ENCODE results near the gene PLA1A.

PLA1A gene

GRCh38 chr3:119608405-119609000, 10.8 kb downstream of the PLA1A start:
- no peak for DNase-seq (ENCODE audit: low spot score)

GRCh38 chr3:119609301-119609700, 11.6 kb downstream of the PLA1A start:
- no peak for DNase-seq (ENCODE audit: low spot score)

GRCh38 chr3:119611664-119612063, 14.0 kb downstream of the PLA1A start:
- DNase-seq (ENCODE audit: low spot score), result no peak

GRCh38 chr3:119613201-119613600, 15.5 kb downstream of the PLA1A start:
- no peak for DNase-seq (ENCODE audit: low spot score)

- DNase-seq (ENCODE audit: low spot score), result no peak
Measured at GRCh38 chr3:119613872-119614271, 16.2 kb downstream of the PLA1A start.

GRCh38 chr3:119616056-119616455, 18.4 kb downstream of the PLA1A start:
- DNase-seq (ENCODE audit: low spot score), result no peak

GRCh38 chr3:119619094-119619493, 21.4 kb downstream of the PLA1A start:
- no peak for DNase-seq (ENCODE audit: low spot score)

- no peak for DNase-seq (ENCODE audit: low spot score)
Measured at GRCh38 chr3:119620899-119621298, 23.2 kb downstream of the PLA1A start.

- no peak for DNase-seq (ENCODE audit: low spot score)
Measured at GRCh38 chr3:119624002-119624720, 26.5 kb downstream of the PLA1A start.

GRCh38 chr3:119625451-119626153, 27.9 kb downstream of the PLA1A start:
- DNase-seq (ENCODE audit: low spot score), result no peak

GRCh38 chr3:119626196-119626595, 28.5 kb downstream of the PLA1A start:
- DNase-seq (ENCODE audit: low spot score), result no peak

GRCh38 chr3:119627461-119627860, 29.8 kb downstream of the PLA1A start:
- no peak for DNase-seq (ENCODE audit: low spot score)

- DNase-seq (ENCODE audit: low spot score), result no peak
Measured at GRCh38 chr3:119628390-119628789, 30.7 kb downstream of the PLA1A start.

- no peak for DNase-seq (ENCODE audit: low spot score)
Measured at GRCh38 chr3:119628816-119629445, 31.2 kb downstream of the PLA1A start.

GRCh38 chr3:119630128-119630879, 32.6 kb downstream of the PLA1A start:
- DNase-seq (ENCODE audit: low spot score), result no peak

GRCh38 chr3:119630880-119631329, 33.2 kb downstream of the PLA1A start:
- no peak for DNase-seq (ENCODE audit: low spot score)

GRCh38 chr3:119631516-119631915, 33.8 kb downstream of the PLA1A start:
- DNase-seq (ENCODE audit: low spot score), result no peak

GRCh38 chr3:119632216-119632615, 34.5 kb downstream of the PLA1A start:
- DNase-seq (ENCODE audit: low spot score), result no peak

GRCh38 chr3:119632829-119633228, 35.1 kb downstream of the PLA1A start:
- no peak for DNase-seq (ENCODE audit: low spot score)

- no peak for DNase-seq (ENCODE audit: low spot score)
Measured at GRCh38 chr3:119635719-119636118, 38.0 kb downstream of the PLA1A start.

- DNase-seq (ENCODE audit: low spot score), result no peak
Measured at GRCh38 chr3:119636249-119636648, 38.6 kb downstream of the PLA1A start.

All from putamen (tissue), 1 donor.